ENCODE measurements around the gene ZNF780B. TPM values are rescaled to one million over a fixed set of nuclear protein-coding genes. Genes with fewer than 3 reads are reported as not detected.

The ZNF780B gene
- total and polyA plus RNA-seq, 11 donors: 4.7 to 35.2 (median 17.3) TPM

- Histone ChIP-seq H3K27ac (no peak overlapping the region), H3K4me1 (peaks cover 0 to 24% (median 14%) of the 10 kb centered on the region in 12 donors), H3K9me3 (peaks cover 0 to 2% (median 0%) of the 10 kb centered on the region in 12 donors), H3K36me3 (no peaks in the 10 kb centered on the region), H3K27me3 (peaks cover 0 to 18% (median 0%) of the 10 kb centered on the region in 9 donors), H3K4me3 (no peak overlapping the region)
- DNase-seq (no peak), ATAC-seq (no peak)
- WGBS, 4 donors: 88 to 98% (median 89%) methylated on average over 1 of the region's 1 CpG
- TF ChIP-seq CTCF (IDR thresholded peaks at IDR 0.05) (no peak), POLR2A (IDR thresholded peaks at IDR 0.05) (no peak)
- intact Hi-C loops (cut with DNase I): no loop called here
These were observed 37.4 kb upstream of the ZNF780B start for GRCh38 chr19:40093416-40093815.

GRCh38 chr19:40091205-40092129 is 35.4 kb upstream of the ZNF780B start:
- WGBS, 4 donors: 42 to 45% (median 43%) methylated on average over 10 of the region's 10 CpGs
- no peak for DNase-seq
- intact Hi-C loops (cut with DNase I): loop anchor here in 1 of 10 donors (2.0 kb wide), 1 partner anchor 121 kb away; the partner anchor contains the start of gene PSMC4
- H3K4me3 ChIP-seq: peak overlapping the region; percentile 58 to 91 (median 82)
- peaks cover 0 to 27% (median 14%) of the 10 kb centered on the region in 12 donors for H3K4me1 ChIP-seq
- H3K27ac ChIP-seq: peak overlapping the region; percentile 70 to 97 (median 94)
- peaks cover 0 to 11% (median 0%) of the 10 kb centered on the region in 9 donors for H3K27me3 ChIP-seq
- no peak for ATAC-seq
- no peaks in the 10 kb centered on the region for H3K36me3 ChIP-seq
- H3K9me3 ChIP-seq: peaks cover 0 to 11% (median 0%) of the 10 kb centered on the region in 12 donors
- TF ChIP-seq POLR2A (IDR thresholded peaks at IDR 0.05) (no peak), CTCF (IDR thresholded peaks at IDR 0.05) (no peak)

- Histone ChIP-seq H3K4me1 (peaks cover 0 to 27% (median 14%) of the 10 kb centered on the region in 12 donors), H3K9me3 (peaks cover 0 to 11% (median 0%) of the 10 kb centered on the region in 12 donors), H3K27ac (peak within 1 kb of the TSS; percentile 70 to 97 (median 94)), H3K36me3 (no peaks in the 10 kb centered on the region), H3K27me3 (peaks cover 0 to 4% (median 0%) of the 10 kb centered on the region in 9 donors), H3K4me3 (peak within 1 kb of the TSS; percentile 58 to 91 (median 82))
- TF ChIP-seq POLR2A (IDR thresholded peaks at IDR 0.05) (peak in 1 of 2 donors; percentile 46), CTCF (IDR thresholded peaks at IDR 0.05) (no peak)
- 0% methylated on average over 39 to 47 of the region's 47 CpGs for WGBS, 4 donors
- ATAC-seq: peak; percentile 92 to 98 (median 98)
- intact Hi-C loops (cut with DNase I): loop anchor here in 1 of 10 donors (2.0 kb wide), 1 partner anchor 120 kb away; the partner anchor contains the start of gene PSMC4
- peak; percentile 79 to 89 (median 84) for DNase-seq
These were observed 34.5 kb upstream of the ZNF780B start, which contains the start of gene ZNF780A for GRCh38 chr19:40090241-40091204. TSS of gene ZNF780A (minus strand) at chr19:40090943. CDS start at chr19:40084753, 6,190 bp downstream.

Measured in heart left ventricle (tissue), 16 donors.